GM19023 (cell line): ENCODE results near the gene GAGE12D.
"Not testable (repeated sequence)": the region's sequence is repeated elsewhere in the genome, so short reads cannot be mapped to it uniquely, and the experiment has no call there.

Source experiments
- ATAC-seq: cut with Tn5 transposase; IDR thresholded peaks from one replicate; pipeline ENCODE4 v1.9.1; 2021; ENCODE audit warnings: mild to moderate bottlenecking, moderate library complexity; ENCODE audit not compliant: unreplicated experiment

Gene GAGE12D

GRCh38 chrX:49541433-49541832 lies at the start of gene GAGE12D:
Gene GAGE12D, plus strand, starts transcription at chrX:49541733. Its CDS starts 1,155 bp downstream, at chrX:49542888.
- ATAC-seq = not testable (repeated sequence)

- ATAC-seq = not testable (repeated sequence)
These were observed 9.7 kb upstream of the GAGE12D start, which contains the start of gene GAGE12C for GRCh38 chrX:49531877-49532276. Gene GAGE12C, plus strand, starts transcription at chrX:49532177. Its CDS starts 1,155 bp downstream, at chrX:49533332.

GRCh38 chrX:49550989-49551388 lies 9.5 kb downstream of the GAGE12D start, which contains the start of gene GAGE12E:
Gene GAGE12E, plus strand, starts transcription at chrX:49551289. Its CDS starts 1,155 bp downstream, at chrX:49552444.
- ATAC-seq = not testable (repeated sequence)

- not testable (repeated sequence) for ATAC-seq
These were observed 19.0 kb downstream of the GAGE12D start, which contains the start of gene GAGE12F for GRCh38 chrX:49560542-49560941. Gene GAGE12F, plus strand, starts transcription at chrX:49560842. Its CDS starts 1,155 bp downstream, at chrX:49561997.

GRCh38 chrX:49568728-49569127 lies 27.2 kb downstream of the GAGE12D start:
- not testable (repeated sequence) for ATAC-seq

GRCh38 chrX:49569152-49569551 lies 27.6 kb downstream of the GAGE12D start:
- ATAC-seq = not testable (repeated sequence)

- ATAC-seq = not testable (repeated sequence)
These were observed 28.6 kb downstream of the GAGE12D start, which contains the start of gene GAGE12G for GRCh38 chrX:49570100-49570499. Gene GAGE12G, plus strand, starts transcription at chrX:49570400. Its CDS starts 1,155 bp downstream, at chrX:49571555.

- ATAC-seq = not testable (repeated sequence)
These were observed 38.1 kb downstream of the GAGE12D start, which contains the start of gene GAGE12H for GRCh38 chrX:49579649-49580048. Gene GAGE12H, plus strand, starts transcription at chrX:49579949. Its CDS starts 1,155 bp downstream, at chrX:49581104.

- not testable (repeated sequence) for ATAC-seq
These were observed 47.7 kb downstream of the GAGE12D start, which contains the start of gene GAGE2A for GRCh38 chrX:49589196-49589595. Gene GAGE2A, plus strand, starts transcription at chrX:49589496. Its CDS starts 1,155 bp downstream, at chrX:49590651.

GRCh38 chrX:49589769-49590478 lies 48.4 kb downstream of the GAGE12D start:
- ATAC-seq = not testable (repeated sequence)

GRCh38 chrX:49590488-49590887 lies 49.0 kb downstream of the GAGE12D start:
- not testable (repeated sequence) for ATAC-seq
